GM23338 (cell line): ENCODE data around the gene TLDC2. TPM values are rescaled to one million over a fixed set of nuclear protein-coding genes. Genes with fewer than 3 reads are reported as not detected.

ENCODE experiments used
- ATAC-seq: fragments of 200-7000 bp; cut with Tn5 transposase; 3 replicates; pipeline ENCODE4 v1.9.1; 2020
- DNase-seq: peaks from one replicate; pipeline ENCODE4 v3.0.0-alpha.2; 2015; ENCODE audit warnings: low spot score
- H2AFZ ChIP-seq: fragments of 200-600 bp; sonication (generic); 2 replicates; pipeline ENCODE4 v1.8.0; 2016; ENCODE audit warnings: antibody characterized with exemption, mild to moderate bottlenecking, moderate library complexity
- H3F3A ChIP-seq: fragments of 200-600 bp; sonication (generic); replicated peaks from 2 replicates; pipeline ENCODE4 v1.8.0; 2017; ENCODE audit warnings: antibody characterized with exemption, mixed run types, low read depth
- H3K27ac ChIP-seq: fragments of 200-600 bp; sonication (generic); 2 replicates; pipeline ENCODE4 v1.6.1; 2016; ENCODE audit warnings: low read depth
- H3K27me3 ChIP-seq: fragments of 200-600 bp; sonication (generic); 2 replicates; pipeline ENCODE4 v1.8.0; 2016; ENCODE audit warnings: mild to moderate bottlenecking, mixed run types, moderate library complexity; ENCODE audit not compliant: insufficient read depth
- H3K36me3 ChIP-seq: fragments of 200-600 bp; sonication (generic); 2 replicates; pipeline ENCODE4 v1.8.0; 2016; ENCODE audit warnings: mild to moderate bottlenecking; ENCODE audit not compliant: insufficient read depth
- H3K4me1 ChIP-seq: fragments of 200-600 bp; sonication (generic); 2 replicates; pipeline ENCODE4 v1.8.0; 2016; ENCODE audit warnings: mild to moderate bottlenecking, moderate library complexity; ENCODE audit not compliant: insufficient read depth
- H3K4me2 ChIP-seq: fragments of 200-600 bp; sonication (generic); 2 replicates; pipeline ENCODE4 v1.7.1; 2017; ENCODE audit warnings: mixed run types
- H3K4me3 ChIP-seq: fragments of 200-600 bp; sonication (generic); 2 replicates; pipeline ENCODE4 v1.6.1; 2016; ENCODE audit warnings: mixed run types
- H3K79me2 ChIP-seq: fragments of 200-600 bp; sonication (generic); replicated peaks from 2 replicates; pipeline ENCODE4 v1.8.0; 2017; ENCODE audit warnings: mild to moderate bottlenecking; ENCODE audit not compliant: insufficient read depth
- H3K9me2 ChIP-seq: fragments of 200-600 bp; sonication (generic); 2 replicates; pipeline ENCODE4 v1.8.0; 2017; ENCODE audit not compliant: insufficient read depth
- H4K20me1 ChIP-seq: fragments of 200-600 bp; sonication (generic); replicated peaks from 2 replicates; pipeline ENCODE4 v1.8.0; 2017; ENCODE audit warnings: mild to moderate bottlenecking; ENCODE audit not compliant: insufficient read depth
- H3K27ac Mint-ChIP-seq: 2 replicates; pipeline ENCODE4 v1.8.0; 2020; ENCODE audit warnings: inconsistent platforms, mild to moderate bottlenecking, moderate library complexity, mixed read lengths
- H3K27me3 Mint-ChIP-seq: 3 replicates; pipeline ENCODE4 v1.8.0; 2022; ENCODE audit warnings: low read depth, mild to moderate bottlenecking, moderate library complexity, mixed read lengths, inconsistent platforms; ENCODE audit not compliant: insufficient read depth, poor library complexity
- H3K36me3 Mint-ChIP-seq: 3 replicates; pipeline ENCODE4 v1.8.0; 2021; ENCODE audit warnings: low read depth, mild to moderate bottlenecking, inconsistent platforms, moderate library complexity, mixed read lengths
- H3K4me1 Mint-ChIP-seq: 3 replicates; pipeline ENCODE4 v1.8.0; 2020; ENCODE audit warnings: mild to moderate bottlenecking, inconsistent platforms, mixed read lengths
- H3K4me3 Mint-ChIP-seq: 3 replicates; pipeline ENCODE4 v1.8.0; 2021; ENCODE audit warnings: moderate library complexity, mild to moderate bottlenecking, inconsistent platforms, mixed read lengths
- H3K9me3 Mint-ChIP-seq: 3 replicates; pipeline ENCODE4 v1.8.0; 2020; ENCODE audit warnings: moderate library complexity, mild to moderate bottlenecking, inconsistent platforms, mixed read lengths
- CREB1 ChIP-seq: fragments of 250-450 bp; sonication (Bioruptor Pico); IDR thresholded peaks from 2 replicates; pipeline ENCODE4 v1.5.0; 2020; ENCODE audit warnings: low read depth, mild to moderate bottlenecking, moderate library complexity
- CTCF ChIP-seq, 2 experiments: fragments of 200-600 bp in 1 of 2; sonication (generic) in 1 of 2; conservative IDR thresholded peaks; 2 replicates each; pipeline versions ENCODE4 v1.5.1 to v1.6.1; 2016 to 2017; ENCODE audit warnings: antibody characterized with exemption in 2 of 2, low read depth in 2 of 2, mild to moderate bottlenecking in 2 of 2, moderate library complexity in 1 of 2
- ETS1 ChIP-seq: IDR thresholded peaks from 2 replicates; pipeline ENCODE4 v1.6.1; 2016; ENCODE audit warnings: antibody characterized with exemption
- EZH2 ChIP-seq: fragments of 200-600 bp; sonication (generic); IDR thresholded peaks from one replicate; pipeline ENCODE4 v1.8.0; 2017; ENCODE audit warnings: antibody characterized with exemption, mild to moderate bottlenecking, low read depth; ENCODE audit not compliant: unreplicated experiment
- EZH2phosphoT487 ChIP-seq: fragments of 200-600 bp; sonication (generic); IDR thresholded peaks from one replicate; pipeline ENCODE4 v1.8.1; 2018; ENCODE audit warnings: antibody characterized with exemption; ENCODE audit not compliant: unreplicated experiment
- JUNB ChIP-seq: IDR thresholded peaks from one replicate; pipeline ENCODE4 v1.6.1; 2016; ENCODE audit warnings: antibody characterized with exemption; ENCODE audit not compliant: unreplicated experiment
- NANOG ChIP-seq: IDR thresholded peaks from 2 replicates; pipeline ENCODE4 v1.6.1; 2016; ENCODE audit warnings: antibody characterized with exemption, borderline replicate concordance
- POLR2AphosphoS5 ChIP-seq: IDR thresholded peaks from 2 replicates; pipeline ENCODE4 v1.6.1; 2016; ENCODE audit warnings: antibody characterized with exemption, low read depth
- STAT1 ChIP-seq: IDR thresholded peaks from one replicate; pipeline ENCODE4 v1.6.1; 2016; ENCODE audit warnings: antibody characterized with exemption; ENCODE audit not compliant: unreplicated experiment
- ZNF114 ChIP-seq: fragments of 250-450 bp; sonication (Bioruptor Pico); IDR thresholded peaks from 2 replicates; pipeline ENCODE4 v1.5.0; 2020; ENCODE audit warnings: mild to moderate bottlenecking, moderate library complexity
- ZNF331 ChIP-seq: fragments of 250-450 bp; sonication (Bioruptor Pico); IDR thresholded peaks from 2 replicates; pipeline ENCODE4 v1.5.0; 2020; ENCODE audit warnings: low read depth, mild to moderate bottlenecking, moderate library complexity
- polyA plus RNA-seq: library from polyadenylated mRNA; unstranded; fragments of >200 nt; fragmentation: Nextera tagmentation; extraction: Ambion mirVana; gene quantifications from 2 replicates; pipeline ENCODE4 v1.2.1, GENCODE V29; 2016
- total RNA-seq: library from RNA; depleted of rRNA; stranded (reverse); fragments of >200 nt; shearing (Covaris generic); gene quantifications from 2 replicates; pipeline ENCODE4 v1.2.3, GENCODE V29; 2014
- TF ChIP-seq, protein P1 (sequence below): IDR thresholded peaks from one replicate; pipeline ENCODE4 v1.6.1; 2018; ENCODE audit warnings: antibody characterized with exemption; ENCODE audit not compliant: unreplicated experiment
- TF ChIP-seq, protein P2 (sequence below): fragments of 250-450 bp; sonication (Bioruptor Pico); IDR thresholded peaks from 2 replicates; pipeline ENCODE4 v1.5.0; 2020; ENCODE audit warnings: mild to moderate bottlenecking, moderate library complexity

Gene TLDC2
- total and polyA plus RNA-seq, 2 experiments from 2014 or later, result 0.16 to 0.38 TPM

GRCh38 chr20:36917943-36918342 is 42.0 kb downstream of the TLDC2 start:
- H3K27me3 ChIP-seq, result no peaks in the 10 kb centered on the region
- no peaks in the 10 kb centered on the region for H3K9me3 Mint-ChIP-seq
- H3K4me1 Mint-ChIP-seq, result no peaks in the 10 kb centered on the region
- H3K79me2 ChIP-seq, result no peaks in the 10 kb centered on the region
- H3K27me3 Mint-ChIP-seq, result no peaks in the 10 kb centered on the region
- no peaks in the 10 kb centered on the region for H3K9me2 ChIP-seq
- no peak overlapping the region for H3K27ac ChIP-seq
- no peak overlapping the region for H2AFZ ChIP-seq
- H3K27ac Mint-ChIP-seq, result no peak overlapping the region
- no peak overlapping the region for H3K4me3 ChIP-seq
- H3F3A ChIP-seq, result no peaks in the 10 kb centered on the region
- no peaks in the 10 kb centered on the region for H3K4me1 ChIP-seq
- peaks cover 17% of the 10 kb centered on the region for H3K36me3 Mint-ChIP-seq
- H3K36me3 ChIP-seq, result no peaks in the 10 kb centered on the region; the same call in 1 of the 2 replicates
- no peak for ATAC-seq
- DNase-seq, result no peak
- no peak overlapping the region for H3K4me2 ChIP-seq
- H3K4me3 Mint-ChIP-seq, result no peak overlapping the region
- no peaks in the 10 kb centered on the region for H4K20me1 ChIP-seq
- TF ChIP-seq, protein P1, sequence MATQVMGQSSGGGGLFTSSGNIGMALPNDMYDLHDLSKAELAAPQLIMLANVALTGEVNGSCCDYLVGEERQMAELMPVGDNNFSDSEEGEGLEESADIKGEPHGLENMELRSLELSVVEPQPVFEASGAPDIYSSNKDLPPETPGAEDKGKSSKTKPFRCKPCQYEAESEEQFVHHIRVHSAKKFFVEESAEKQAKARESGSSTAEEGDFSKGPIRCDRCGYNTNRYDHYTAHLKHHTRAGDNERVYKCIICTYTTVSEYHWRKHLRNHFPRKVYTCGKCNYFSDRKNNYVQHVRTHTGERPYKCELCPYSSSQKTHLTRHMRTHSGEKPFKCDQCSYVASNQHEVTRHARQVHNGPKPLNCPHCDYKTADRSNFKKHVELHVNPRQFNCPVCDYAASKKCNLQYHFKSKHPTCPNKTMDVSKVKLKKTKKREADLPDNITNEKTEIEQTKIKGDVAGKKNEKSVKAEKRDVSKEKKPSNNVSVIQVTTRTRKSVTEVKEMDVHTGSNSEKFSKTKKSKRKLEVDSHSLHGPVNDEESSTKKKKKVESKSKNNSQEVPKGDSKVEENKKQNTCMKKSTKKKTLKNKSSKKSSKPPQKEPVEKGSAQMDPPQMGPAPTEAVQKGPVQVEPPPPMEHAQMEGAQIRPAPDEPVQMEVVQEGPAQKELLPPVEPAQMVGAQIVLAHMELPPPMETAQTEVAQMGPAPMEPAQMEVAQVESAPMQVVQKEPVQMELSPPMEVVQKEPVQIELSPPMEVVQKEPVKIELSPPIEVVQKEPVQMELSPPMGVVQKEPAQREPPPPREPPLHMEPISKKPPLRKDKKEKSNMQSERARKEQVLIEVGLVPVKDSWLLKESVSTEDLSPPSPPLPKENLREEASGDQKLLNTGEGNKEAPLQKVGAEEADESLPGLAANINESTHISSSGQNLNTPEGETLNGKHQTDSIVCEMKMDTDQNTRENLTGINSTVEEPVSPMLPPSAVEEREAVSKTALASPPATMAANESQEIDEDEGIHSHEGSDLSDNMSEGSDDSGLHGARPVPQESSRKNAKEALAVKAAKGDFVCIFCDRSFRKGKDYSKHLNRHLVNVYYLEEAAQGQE, result no peak
- TF ChIP-seq ZNF331 (no peak), ETS1 (no peak), EZH2 (no peak), NANOG (no peak), EZH2phosphoT487 (no peak), ZNF114 (CRISPR knock-in tag) (no peak), CREB1 (no peak), JUNB (no peak), POLR2AphosphoS5 (no peak), STAT1 (no peak), CTCF (conservative IDR thresholded peaks at IDR 0.05; ENCODE audit: low read depth in 2 of 2) (no peak)
- TF ChIP-seq, protein P2, sequence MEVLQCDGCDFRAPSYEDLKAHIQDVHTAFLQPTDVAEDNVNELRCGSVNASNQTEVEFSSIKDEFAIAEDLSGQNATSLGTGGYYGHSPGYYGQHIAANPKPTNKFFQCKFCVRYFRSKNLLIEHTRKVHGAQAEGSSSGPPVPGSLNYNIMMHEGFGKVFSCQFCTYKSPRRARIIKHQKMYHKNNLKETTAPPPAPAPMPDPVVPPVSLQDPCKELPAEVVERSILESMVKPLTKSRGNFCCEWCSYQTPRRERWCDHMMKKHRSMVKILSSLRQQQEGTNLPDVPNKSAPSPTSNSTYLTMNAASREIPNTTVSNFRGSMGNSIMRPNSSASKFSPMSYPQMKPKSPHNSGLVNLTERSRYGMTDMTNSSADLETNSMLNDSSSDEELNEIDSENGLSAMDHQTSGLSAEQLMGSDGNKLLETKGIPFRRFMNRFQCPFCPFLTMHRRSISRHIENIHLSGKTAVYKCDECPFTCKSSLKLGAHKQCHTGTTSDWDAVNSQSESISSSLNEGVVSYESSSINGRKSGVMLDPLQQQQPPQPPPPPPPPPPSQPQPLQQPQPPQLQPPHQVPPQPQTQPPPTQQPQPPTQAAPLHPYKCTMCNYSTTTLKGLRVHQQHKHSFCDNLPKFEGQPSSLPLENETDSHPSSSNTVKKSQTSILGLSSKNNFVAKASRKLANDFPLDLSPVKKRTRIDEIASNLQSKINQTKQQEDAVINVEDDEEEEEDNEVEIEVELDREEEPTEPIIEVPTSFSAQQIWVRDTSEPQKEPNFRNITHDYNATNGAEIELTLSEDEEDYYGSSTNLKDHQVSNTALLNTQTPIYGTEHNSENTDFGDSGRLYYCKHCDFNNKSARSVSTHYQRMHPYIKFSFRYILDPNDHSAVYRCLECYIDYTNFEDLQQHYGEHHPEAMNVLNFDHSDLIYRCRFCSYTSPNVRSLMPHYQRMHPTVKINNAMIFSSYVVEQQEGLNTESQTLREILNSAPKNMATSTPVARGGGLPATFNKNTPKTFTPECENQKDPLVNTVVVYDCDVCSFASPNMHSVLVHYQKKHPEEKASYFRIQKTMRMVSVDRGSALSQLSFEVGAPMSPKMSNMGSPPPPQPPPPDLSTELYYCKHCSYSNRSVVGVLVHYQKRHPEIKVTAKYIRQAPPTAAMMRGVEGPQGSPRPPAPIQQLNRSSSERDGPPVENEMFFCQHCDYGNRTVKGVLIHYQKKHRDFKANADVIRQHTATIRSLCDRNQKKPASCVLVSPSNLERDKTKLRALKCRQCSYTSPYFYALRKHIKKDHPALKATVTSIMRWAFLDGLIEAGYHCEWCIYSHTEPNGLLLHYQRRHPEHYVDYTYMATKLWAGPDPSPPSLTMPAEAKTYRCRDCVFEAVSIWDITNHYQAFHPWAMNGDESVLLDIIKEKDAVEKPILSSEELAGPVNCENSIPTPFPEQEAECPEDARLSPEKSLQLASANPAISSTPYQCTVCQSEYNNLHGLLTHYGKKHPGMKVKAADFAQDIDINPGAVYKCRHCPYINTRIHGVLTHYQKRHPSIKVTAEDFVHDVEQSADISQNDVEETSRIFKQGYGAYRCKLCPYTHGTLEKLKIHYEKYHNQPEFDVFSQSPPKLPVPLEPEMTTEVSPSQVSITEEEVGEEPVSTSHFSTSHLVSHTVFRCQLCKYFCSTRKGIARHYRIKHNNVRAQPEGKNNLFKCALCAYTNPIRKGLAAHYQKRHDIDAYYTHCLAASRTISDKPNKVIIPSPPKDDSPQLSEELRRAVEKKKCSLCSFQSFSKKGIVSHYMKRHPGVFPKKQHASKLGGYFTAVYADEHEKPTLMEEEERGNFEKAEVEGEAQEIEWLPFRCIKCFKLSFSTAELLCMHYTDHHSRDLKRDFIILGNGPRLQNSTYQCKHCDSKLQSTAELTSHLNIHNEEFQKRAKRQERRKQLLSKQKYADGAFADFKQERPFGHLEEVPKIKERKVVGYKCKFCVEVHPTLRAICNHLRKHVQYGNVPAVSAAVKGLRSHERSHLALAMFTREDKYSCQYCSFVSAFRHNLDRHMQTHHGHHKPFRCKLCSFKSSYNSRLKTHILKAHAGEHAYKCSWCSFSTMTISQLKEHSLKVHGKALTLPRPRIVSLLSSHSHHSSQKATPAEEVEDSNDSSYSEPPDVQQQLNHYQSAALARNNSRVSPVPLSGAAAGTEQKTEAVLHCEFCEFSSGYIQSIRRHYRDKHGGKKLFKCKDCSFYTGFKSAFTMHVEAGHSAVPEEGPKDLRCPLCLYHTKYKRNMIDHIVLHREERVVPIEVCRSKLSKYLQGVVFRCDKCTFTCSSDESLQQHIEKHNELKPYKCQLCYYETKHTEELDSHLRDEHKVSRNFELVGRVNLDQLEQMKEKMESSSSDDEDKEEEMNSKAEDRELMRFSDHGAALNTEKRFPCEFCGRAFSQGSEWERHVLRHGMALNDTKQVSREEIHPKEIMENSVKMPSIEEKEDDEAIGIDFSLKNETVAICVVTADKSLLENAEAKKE (CRISPR knock-in tag), result no peak
